Fibroblast of skin of abdomen (primary cell): ENCODE results near the gene LRCH4. TPM values are rescaled to one million over a fixed set of nuclear protein-coding genes. Genes with fewer than 3 reads are reported as not detected.

Experiments used
- DNase-seq: peaks from one replicate; pipeline ENCODE4 v3.0.0-alpha.2; 2013
- polyA plus RNA-seq, 2 experiments: library from polyadenylated mRNA; unstranded; fragments of 120-200 nt; gene quantifications; one replicate each; pipeline ENCODE4 v1.2.1, GENCODE V29; 2013; ENCODE audit not compliant: insufficient read length in 2 of 2

The LRCH4 gene
- 24.8 TPM for polyA plus RNA-seq (2013, experiment 1 of 2; ENCODE audit: insufficient read length)
- 25.4 TPM for polyA plus RNA-seq (2013, experiment 2 of 2; ENCODE audit: insufficient read length)

- no peak for DNase-seq
These were observed at the start of gene LRCH4 for GRCh38 chr7:100585511-100586265. Gene LRCH4 (minus strand): TSS chr7:100586129. CDS start chr7:100586100, 29 bp downstream.

GRCh38 chr7:100632951-100633717 lies 47.2 kb upstream of the LRCH4 start:
- DNase-seq: peak; percentile 32

GRCh38 chr7:100630066-100630465 lies 44.1 kb upstream of the LRCH4 start:
- DNase-seq: no peak

GRCh38 chr7:100629117-100629716 lies 43.3 kb upstream of the LRCH4 start:
- no peak for DNase-seq

GRCh38 chr7:100627238-100627549 lies 41.3 kb upstream of the LRCH4 start:
- DNase-seq: no peak

- peak; percentile 85 for DNase-seq
These were observed 40.8 kb upstream of the LRCH4 start for GRCh38 chr7:100626530-100627237.

- DNase-seq: no peak
These were observed 40.1 kb upstream of the LRCH4 start for GRCh38 chr7:100626055-100626454.

- no peak for DNase-seq
These were observed 38.3 kb upstream of the LRCH4 start for GRCh38 chr7:100623951-100624824.

GRCh38 chr7:100621554-100621953 lies 35.6 kb upstream of the LRCH4 start:
- DNase-seq: no peak

- DNase-seq: no peak
These were observed 34.9 kb upstream of the LRCH4 start for GRCh38 chr7:100620804-100621203.

- DNase-seq: no peak
These were observed 34.3 kb upstream of the LRCH4 start for GRCh38 chr7:100620239-100620638.

- DNase-seq: no peak
These were observed 28.5 kb upstream of the LRCH4 start for GRCh38 chr7:100614308-100614861.

- no peak for DNase-seq
These were observed 27.7 kb upstream of the LRCH4 start for GRCh38 chr7:100613412-100614175.

GRCh38 chr7:100612730-100613390 lies 26.9 kb upstream of the LRCH4 start:
- DNase-seq: no peak

GRCh38 chr7:100611983-100612729 lies 26.2 kb upstream of the LRCH4 start, which contains the start of gene MOSPD3:
Gene MOSPD3 (plus strand): TSS chr7:100612540. CDS start chr7:100612792, 252 bp downstream.
- peak; percentile 99 for DNase-seq

- DNase-seq: no peak
These were observed 24.0 kb upstream of the LRCH4 start for GRCh38 chr7:100609958-100610357.

- DNase-seq: no peak
These were observed 21.2 kb upstream of the LRCH4 start for GRCh38 chr7:100607111-100607510.

GRCh38 chr7:100606313-100606712 lies 20.4 kb upstream of the LRCH4 start:
- DNase-seq: no peak
